ENCODE data around the gene DOCK9.

- no peak for TF ChIP-seq EP300 (IDR thresholded peaks at IDR 0.05)
- TF ChIP-seq, protein P1, sequence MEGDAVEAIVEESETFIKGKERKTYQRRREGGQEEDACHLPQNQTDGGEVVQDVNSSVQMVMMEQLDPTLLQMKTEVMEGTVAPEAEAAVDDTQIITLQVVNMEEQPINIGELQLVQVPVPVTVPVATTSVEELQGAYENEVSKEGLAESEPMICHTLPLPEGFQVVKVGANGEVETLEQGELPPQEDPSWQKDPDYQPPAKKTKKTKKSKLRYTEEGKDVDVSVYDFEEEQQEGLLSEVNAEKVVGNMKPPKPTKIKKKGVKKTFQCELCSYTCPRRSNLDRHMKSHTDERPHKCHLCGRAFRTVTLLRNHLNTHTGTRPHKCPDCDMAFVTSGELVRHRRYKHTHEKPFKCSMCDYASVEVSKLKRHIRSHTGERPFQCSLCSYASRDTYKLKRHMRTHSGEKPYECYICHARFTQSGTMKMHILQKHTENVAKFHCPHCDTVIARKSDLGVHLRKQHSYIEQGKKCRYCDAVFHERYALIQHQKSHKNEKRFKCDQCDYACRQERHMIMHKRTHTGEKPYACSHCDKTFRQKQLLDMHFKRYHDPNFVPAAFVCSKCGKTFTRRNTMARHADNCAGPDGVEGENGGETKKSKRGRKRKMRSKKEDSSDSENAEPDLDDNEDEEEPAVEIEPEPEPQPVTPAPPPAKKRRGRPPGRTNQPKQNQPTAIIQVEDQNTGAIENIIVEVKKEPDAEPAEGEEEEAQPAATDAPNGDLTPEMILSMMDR (IDR thresholded peaks at IDR 0.05): no peak
- TF ChIP-seq POLR2AphosphoS5 (IDR thresholded peaks at IDR 0.05): no peak
Observed at GRCh38 chr13:98781045-98781444, 196.8 kb downstream of the DOCK9 start.

Measured in esophagus muscularis mucosa (tissue), 4 donors.